ENCODE data around the gene CCNJ.
A peak's percentile ranks its signal among the peaks of the same experiment; 100 is the strongest.

The CCNJ gene

DNA sequence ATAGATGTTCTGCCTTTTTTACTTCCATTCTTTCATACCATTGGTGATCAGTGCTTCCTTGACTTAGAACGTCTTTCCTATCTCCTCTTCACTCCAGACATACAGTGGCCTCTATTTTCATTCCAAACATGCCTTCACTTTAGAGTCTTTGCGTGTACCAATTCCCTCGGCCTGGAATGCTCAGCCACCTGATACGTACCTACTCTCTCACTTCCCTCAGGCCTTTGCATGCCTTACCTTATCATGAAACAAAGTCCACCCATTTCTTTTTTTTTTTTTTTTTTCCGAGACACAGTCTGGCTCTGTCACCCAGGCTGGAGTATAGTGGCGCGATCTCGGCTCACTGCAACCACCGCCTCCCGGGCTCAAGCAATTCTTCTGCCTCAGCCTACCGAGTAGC, 2.2 kb upstream of the CCNJ start:
- Histone ChIP-seq H3K9ac (ENCODE audit: low read length) (no peak overlapping the region), H3K27me3 (ENCODE audit: insufficient read depth, low read length) (no peaks in the 10 kb centered on the region), H2AFZ (ENCODE audit: low read length) (no peak overlapping the region), H3F3A (ENCODE audit: insufficient read depth, low read length) (no peaks in the 10 kb centered on the region), H3K36me3 (ENCODE audit: insufficient read depth, low read length) (no peaks in the 10 kb centered on the region), H3K4me3 (ENCODE audit: low read depth, low read length, poor library complexity, severe bottlenecking) (no peak overlapping the region), H3K4me2 (ENCODE audit: low read length) (no peak overlapping the region), H3K9me2 (ENCODE audit: low read depth, low read length) (no peaks in the 10 kb centered on the region), H3K27ac (ENCODE audit: low read depth, low read length, poor library complexity, severe bottlenecking) (no peak overlapping the region), H3K9me3 (ENCODE audit: low read length) (no peaks in the 10 kb centered on the region), H4K20me1 (ENCODE audit: insufficient read depth, low read length) (no peaks in the 10 kb centered on the region), H3K4me1 (ENCODE audit: insufficient read depth, low read length, severe bottlenecking) (peaks cover 19% of the 10 kb centered on the region), H3K79me2 (ENCODE audit: insufficient read depth, low read length) (0 out of 2 replicates have a peak, but pooled peaks cover 7% of the 10 kb centered on the region)
- TF ChIP-seq, protein P1, sequence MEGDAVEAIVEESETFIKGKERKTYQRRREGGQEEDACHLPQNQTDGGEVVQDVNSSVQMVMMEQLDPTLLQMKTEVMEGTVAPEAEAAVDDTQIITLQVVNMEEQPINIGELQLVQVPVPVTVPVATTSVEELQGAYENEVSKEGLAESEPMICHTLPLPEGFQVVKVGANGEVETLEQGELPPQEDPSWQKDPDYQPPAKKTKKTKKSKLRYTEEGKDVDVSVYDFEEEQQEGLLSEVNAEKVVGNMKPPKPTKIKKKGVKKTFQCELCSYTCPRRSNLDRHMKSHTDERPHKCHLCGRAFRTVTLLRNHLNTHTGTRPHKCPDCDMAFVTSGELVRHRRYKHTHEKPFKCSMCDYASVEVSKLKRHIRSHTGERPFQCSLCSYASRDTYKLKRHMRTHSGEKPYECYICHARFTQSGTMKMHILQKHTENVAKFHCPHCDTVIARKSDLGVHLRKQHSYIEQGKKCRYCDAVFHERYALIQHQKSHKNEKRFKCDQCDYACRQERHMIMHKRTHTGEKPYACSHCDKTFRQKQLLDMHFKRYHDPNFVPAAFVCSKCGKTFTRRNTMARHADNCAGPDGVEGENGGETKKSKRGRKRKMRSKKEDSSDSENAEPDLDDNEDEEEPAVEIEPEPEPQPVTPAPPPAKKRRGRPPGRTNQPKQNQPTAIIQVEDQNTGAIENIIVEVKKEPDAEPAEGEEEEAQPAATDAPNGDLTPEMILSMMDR (IDR thresholded peaks at IDR 0.05; ENCODE audit: low read length), result no peak
- no peak for TF ChIP-seq EZH2 (IDR thresholded peaks at IDR 0.05; ENCODE audit: borderline replicate concordance, low read length)

DNA sequence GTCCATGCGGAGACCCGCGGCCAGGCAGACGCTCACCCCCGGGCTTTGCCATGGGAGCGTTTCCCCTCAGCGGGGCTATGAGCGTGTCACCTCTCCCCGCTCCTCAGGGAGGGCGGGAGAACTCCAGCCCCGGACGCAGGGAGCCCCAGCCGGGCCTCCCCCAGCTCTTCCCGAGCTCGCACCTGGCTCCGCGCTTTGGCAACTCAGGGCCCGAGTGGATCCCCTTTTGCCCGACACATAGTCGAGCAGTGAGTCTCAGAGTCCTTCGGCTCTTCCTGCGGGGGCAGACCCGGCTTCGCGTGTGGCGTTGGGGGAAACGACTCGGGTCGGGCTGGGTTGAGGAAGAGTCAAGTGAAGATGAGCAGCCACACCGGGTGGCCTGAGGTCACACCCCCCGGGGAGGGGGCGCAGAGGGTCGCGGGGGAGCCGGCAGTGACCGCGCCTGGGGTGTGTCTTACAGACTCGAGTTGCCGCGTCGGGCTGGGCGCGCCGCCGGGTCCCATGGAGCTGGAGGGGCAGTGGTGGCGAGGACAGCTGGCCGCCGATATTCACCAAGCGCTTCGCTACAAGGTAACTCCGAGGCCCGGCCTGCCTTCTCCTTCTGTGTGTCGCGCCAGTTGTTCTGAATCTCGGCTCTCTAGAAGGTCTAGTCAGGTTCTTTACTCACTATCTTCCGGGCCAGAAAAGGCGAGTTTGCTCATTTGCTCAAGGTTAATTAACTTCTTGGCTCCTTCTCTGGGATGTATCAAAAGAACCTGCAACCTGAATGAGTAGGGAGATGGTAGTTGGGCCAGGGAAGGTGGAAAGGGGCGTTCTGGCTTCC, 721 bp downstream of the CCNJ start:
- Histone ChIP-seq H3K79me2 (ENCODE audit: insufficient read depth, low read length) (0 out of 2 replicates have a peak, but pooled peaks cover 7% of the 10 kb centered on the region), H3F3A (ENCODE audit: insufficient read depth, low read length) (no peaks in the 10 kb centered on the region), H3K36me3 (ENCODE audit: insufficient read depth, low read length) (no peaks in the 10 kb centered on the region), H3K4me1 (ENCODE audit: insufficient read depth, low read length, severe bottlenecking) (peaks cover 29% of the 10 kb centered on the region), H3K9me2 (ENCODE audit: low read depth, low read length) (no peaks in the 10 kb centered on the region), H3K4me3 (ENCODE audit: low read depth, low read length, poor library complexity, severe bottlenecking) (peak overlapping the region; percentile 84), H3K9me3 (ENCODE audit: low read length) (no peaks in the 10 kb centered on the region), H4K20me1 (ENCODE audit: insufficient read depth, low read length) (no peaks in the 10 kb centered on the region), H2AFZ (ENCODE audit: low read length) (no peak overlapping the region), H3K4me2 (ENCODE audit: low read length) (peak overlapping the region; percentile 80), H3K9ac (ENCODE audit: low read length) (peak overlapping the region; percentile 76), H3K27ac (ENCODE audit: low read depth, low read length, poor library complexity, severe bottlenecking) (peak overlapping the region; percentile 7), H3K27me3 (ENCODE audit: insufficient read depth, low read length) (no peaks in the 10 kb centered on the region)
- TF ChIP-seq, protein P1 (IDR thresholded peaks at IDR 0.05; ENCODE audit: low read length), result no peak
- TF ChIP-seq EZH2 (IDR thresholded peaks at IDR 0.05; ENCODE audit: borderline replicate concordance, low read length), result no peak

DNA sequence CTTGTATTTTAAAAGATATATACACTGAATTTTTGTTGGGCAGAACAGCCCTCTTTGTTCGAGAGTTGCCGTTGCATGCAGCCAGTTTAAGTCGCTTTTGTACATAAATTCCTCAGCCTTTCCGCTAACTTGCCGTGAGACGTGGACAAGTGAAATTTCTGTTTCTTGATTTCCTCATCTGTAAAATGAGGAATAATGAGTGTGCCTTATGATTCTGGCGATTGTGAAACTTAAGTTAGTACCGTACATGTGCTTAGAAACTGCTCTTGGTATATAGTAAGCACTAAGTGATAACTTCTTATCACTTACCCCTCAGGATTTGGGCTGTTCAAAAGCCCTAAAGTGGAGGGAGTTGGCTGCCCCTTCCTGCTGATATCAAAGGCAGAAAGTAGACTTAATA, 1.4 kb downstream of the CCNJ start:
- Histone ChIP-seq H3K27me3 (ENCODE audit: insufficient read depth, low read length) (no peaks in the 10 kb centered on the region), H3K4me3 (ENCODE audit: low read depth, low read length, poor library complexity, severe bottlenecking) (peak overlapping the region; percentile 84), H2AFZ (ENCODE audit: low read length) (no peak overlapping the region), H3F3A (ENCODE audit: insufficient read depth, low read length) (no peaks in the 10 kb centered on the region), H3K9me3 (ENCODE audit: low read length) (no peaks in the 10 kb centered on the region), H4K20me1 (ENCODE audit: insufficient read depth, low read length) (no peaks in the 10 kb centered on the region), H3K4me1 (ENCODE audit: insufficient read depth, low read length, severe bottlenecking) (peaks cover 29% of the 10 kb centered on the region), H3K9ac (ENCODE audit: low read length) (peak overlapping the region; percentile 76), H3K36me3 (ENCODE audit: insufficient read depth, low read length) (no peaks in the 10 kb centered on the region), H3K9me2 (ENCODE audit: low read depth, low read length) (no peaks in the 10 kb centered on the region), H3K79me2 (ENCODE audit: insufficient read depth, low read length) (0 out of 2 replicates have a peak, but pooled peaks cover 7% of the 10 kb centered on the region), H3K27ac (ENCODE audit: low read depth, low read length, poor library complexity, severe bottlenecking) (no peak overlapping the region), H3K4me2 (ENCODE audit: low read length) (peak overlapping the region; percentile 80)
- TF ChIP-seq, protein P1 (IDR thresholded peaks at IDR 0.05; ENCODE audit: low read length), result no peak
- no peak for TF ChIP-seq EZH2 (IDR thresholded peaks at IDR 0.05; ENCODE audit: borderline replicate concordance, low read length)

Measured in OCI-LY1 (cell line).